Activated CD8-positive, alpha-beta memory T cell treated with anti-CD3 and anti-CD28 coated beads, Interleukin-2, amount 50 U/mL, for 1 hour (primary cell): Measurements from ENCODE around the gene JAZF1.

Experiments
- DNase-seq: peaks from one replicate; pipeline ENCODE4 v3.0.0-alpha.2; 2020; ENCODE audit errors: extremely low read depth

Gene JAZF1

GRCh38 chr7:28136420-28136819 lies 44.2 kb downstream of the JAZF1 start:
- DNase-seq, result no peak

- no peak for DNase-seq
Observed at GRCh38 chr7:28135760-28136159, 44.8 kb downstream of the JAZF1 start.

- no peak for DNase-seq
Observed at GRCh38 chr7:28135315-28135714, 45.3 kb downstream of the JAZF1 start.

- DNase-seq, result no peak
Observed at GRCh38 chr7:28133872-28134271, 46.7 kb downstream of the JAZF1 start.

GRCh38 chr7:28132959-28133870 lies 47.4 kb downstream of the JAZF1 start:
- DNase-seq, result no peak

- DNase-seq, result no peak
Observed at GRCh38 chr7:28130277-28130676, 50.3 kb downstream of the JAZF1 start.

GRCh38 chr7:28128608-28129007 lies 52.0 kb downstream of the JAZF1 start:
- DNase-seq, result no peak

- no peak for DNase-seq
Observed at GRCh38 chr7:28126410-28127041, 54.1 kb downstream of the JAZF1 start.

- no peak for DNase-seq
Observed at GRCh38 chr7:28125431-28126409, 54.9 kb downstream of the JAZF1 start.

- DNase-seq, result no peak
Observed at GRCh38 chr7:28124413-28124812, 56.2 kb downstream of the JAZF1 start.

GRCh38 chr7:28123752-28124151 lies 56.8 kb downstream of the JAZF1 start:
- DNase-seq, result no peak

GRCh38 chr7:28121496-28121895 lies 59.1 kb downstream of the JAZF1 start:
- no peak for DNase-seq

GRCh38 chr7:28116041-28116440 lies 64.6 kb downstream of the JAZF1 start:
- DNase-seq, result no peak

GRCh38 chr7:28115261-28115660 lies 65.3 kb downstream of the JAZF1 start:
- no peak for DNase-seq

- no peak for DNase-seq
Observed at GRCh38 chr7:28114056-28114455, 66.5 kb downstream of the JAZF1 start.

GRCh38 chr7:28112883-28113540 lies 67.6 kb downstream of the JAZF1 start:
- no peak for DNase-seq

GRCh38 chr7:28112467-28112866 lies 68.1 kb downstream of the JAZF1 start:
- DNase-seq, result no peak

- DNase-seq, result no peak
Observed at GRCh38 chr7:28112012-28112411, 68.6 kb downstream of the JAZF1 start.

GRCh38 chr7:28110427-28111012 lies 70.1 kb downstream of the JAZF1 start:
- no peak for DNase-seq

GRCh38 chr7:28108747-28109146 lies 71.8 kb downstream of the JAZF1 start:
- DNase-seq, result no peak

GRCh38 chr7:28107960-28108359 lies 72.6 kb downstream of the JAZF1 start:
- DNase-seq, result no peak
